GM10847 (cell line): ENCODE measurements around the gene KIAA2012.

Source experiments
- POLR2A ChIP-seq: IDR thresholded peaks from 2 replicates; pipeline ENCODE4 v1.6.1; 2011; ENCODE audit not compliant: insufficient read length; ENCODE audit errors: extremely low read depth

The KIAA2012 gene

GRCh38 chr2:202094426-202094986 lies 21.5 kb downstream of the KIAA2012 start:
- TF ChIP-seq POLR2A = no peak

DNA sequence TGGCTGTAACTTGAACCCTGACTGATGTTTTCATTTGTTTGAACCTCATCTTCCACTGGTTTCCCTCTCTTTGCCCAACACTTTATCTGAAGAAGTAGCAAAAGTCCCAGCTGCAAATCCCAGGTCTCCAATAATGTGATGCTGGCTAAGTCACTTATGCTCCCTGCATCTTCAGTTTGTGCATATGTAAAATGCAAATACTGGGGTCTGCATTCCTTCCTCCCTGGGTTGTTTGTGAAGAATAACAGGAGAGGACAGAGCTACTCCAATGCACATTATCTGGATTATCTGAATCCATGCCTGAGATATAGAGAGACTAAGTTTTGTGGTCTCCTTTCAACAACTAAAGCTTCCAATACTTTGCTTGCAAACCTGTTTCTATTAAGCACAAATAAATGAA lies 22.2 kb downstream of the KIAA2012 start:
- TF ChIP-seq POLR2A = no peak

DNA sequence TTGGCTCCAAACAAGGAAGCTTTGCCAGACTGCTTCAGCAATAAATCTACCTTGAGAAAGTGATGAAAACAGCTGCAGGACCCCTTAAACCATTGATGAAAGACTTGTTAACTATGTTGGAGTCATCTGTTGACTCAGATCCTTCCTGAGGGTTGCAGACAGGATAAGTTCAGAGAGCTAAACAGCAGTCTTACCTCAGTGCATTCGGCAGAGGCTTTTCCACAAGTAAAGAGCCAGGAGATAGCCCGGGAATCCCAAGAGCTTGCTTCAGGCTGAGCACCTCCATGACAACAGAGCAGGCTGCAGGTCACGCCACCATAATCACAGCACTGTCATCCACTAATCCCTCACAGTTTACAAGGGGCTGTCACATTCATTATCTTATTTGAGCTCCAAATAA lies 23.7 kb downstream of the KIAA2012 start:
- TF ChIP-seq POLR2A = no peak

GRCh38 chr2:202098291-202098690 lies 25.2 kb downstream of the KIAA2012 start:
- no peak for TF ChIP-seq POLR2A

GRCh38 chr2:202099515-202099914 lies 26.5 kb downstream of the KIAA2012 start:
- no peak for TF ChIP-seq POLR2A

DNA sequence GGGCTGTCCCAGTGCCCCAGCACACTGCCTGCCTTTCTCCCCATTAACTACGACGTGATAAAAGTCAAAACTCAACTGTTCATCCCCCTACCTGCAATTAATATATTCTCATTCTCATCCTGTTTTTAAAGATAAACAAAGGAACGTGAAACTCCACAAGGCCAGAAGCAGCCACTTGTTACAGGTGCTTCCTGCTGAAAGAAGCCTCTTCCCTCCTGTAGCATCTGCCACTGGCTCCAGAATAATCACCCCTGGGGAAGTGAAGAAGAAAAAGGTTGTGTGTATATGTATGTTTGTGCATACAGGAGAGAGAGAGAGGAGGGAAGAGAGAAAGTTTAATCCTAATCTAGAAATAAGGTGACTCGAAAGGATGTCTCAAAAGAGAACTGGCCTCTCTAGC lies 27.1 kb downstream of the KIAA2012 start:
- TF ChIP-seq POLR2A = no peak

- TF ChIP-seq POLR2A = no peak
Observed at GRCh38 chr2:202101026-202101579, 28.0 kb downstream of the KIAA2012 start.

- TF ChIP-seq POLR2A = no peak
Observed at GRCh38 chr2:202102425-202103000, 29.5 kb downstream of the KIAA2012 start.

GRCh38 chr2:202104286-202104870 lies 31.3 kb downstream of the KIAA2012 start:
- TF ChIP-seq POLR2A = no peak

GRCh38 chr2:202105025-202105424 lies 32.0 kb downstream of the KIAA2012 start:
- no peak for TF ChIP-seq POLR2A

DNA sequence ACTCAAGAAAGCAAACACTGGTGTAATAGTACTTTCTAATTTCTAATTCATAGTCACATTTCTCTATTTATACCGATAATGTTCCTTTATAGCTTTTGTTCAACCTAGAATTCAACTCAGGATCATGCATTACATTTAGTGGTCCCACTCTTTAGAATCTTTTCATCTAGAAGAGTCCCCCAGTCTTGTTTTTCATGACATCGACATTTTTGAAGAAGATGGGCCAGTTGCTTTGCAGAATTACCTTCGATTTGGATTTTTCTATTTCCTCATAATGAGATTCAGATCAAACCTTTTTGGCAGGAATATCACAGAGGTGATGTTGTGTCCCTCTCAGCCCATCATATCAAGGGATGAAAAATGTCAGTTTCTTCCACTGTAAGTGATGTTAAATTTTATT lies 35.3 kb downstream of the KIAA2012 start:
- no peak for TF ChIP-seq POLR2A

GRCh38 chr2:202109139-202109736 lies 36.2 kb downstream of the KIAA2012 start:
- no peak for TF ChIP-seq POLR2A

DNA sequence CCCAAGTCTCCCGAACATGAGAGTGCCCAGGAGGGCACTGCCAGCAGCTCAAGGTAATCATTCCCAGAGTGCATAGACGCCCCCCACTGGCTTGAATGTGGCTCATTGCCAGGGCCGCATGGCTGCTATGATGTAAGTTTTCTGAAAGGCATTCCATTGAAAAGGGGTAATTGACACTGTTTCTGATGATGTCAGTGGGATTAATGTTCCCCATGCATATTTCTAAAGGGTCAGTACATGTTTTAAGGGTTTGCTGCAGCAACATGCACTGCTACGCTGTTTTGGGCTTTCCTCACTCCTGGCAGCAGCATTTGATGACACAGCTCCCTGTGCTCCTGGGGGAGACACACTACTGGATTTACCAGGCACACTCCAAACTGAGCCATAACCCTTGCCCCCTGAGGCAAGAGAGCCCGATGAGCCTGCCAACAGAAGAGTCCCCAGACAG lies 36.7 kb downstream of the KIAA2012 start:
- no peak for TF ChIP-seq POLR2A

DNA sequence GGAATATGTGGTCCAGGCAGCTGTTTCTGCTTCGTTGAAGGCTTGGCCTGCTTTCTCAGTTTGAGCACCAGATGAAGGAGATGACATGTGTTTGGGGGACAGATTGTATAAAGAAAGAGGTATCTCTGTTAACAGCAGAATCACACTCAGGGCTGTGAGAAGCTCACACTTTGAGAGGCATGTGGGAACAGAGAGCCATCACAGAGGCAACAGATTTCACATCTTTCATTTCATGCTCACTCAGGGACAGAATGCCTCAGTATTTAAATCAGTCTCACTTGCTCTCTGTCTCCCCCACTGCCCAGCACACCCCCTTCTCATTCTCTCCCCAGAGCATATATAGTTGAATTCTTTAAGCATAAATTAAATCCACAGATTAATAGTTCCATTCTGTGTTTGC lies 37.4 kb downstream of the KIAA2012 start:
- no peak for TF ChIP-seq POLR2A

DNA sequence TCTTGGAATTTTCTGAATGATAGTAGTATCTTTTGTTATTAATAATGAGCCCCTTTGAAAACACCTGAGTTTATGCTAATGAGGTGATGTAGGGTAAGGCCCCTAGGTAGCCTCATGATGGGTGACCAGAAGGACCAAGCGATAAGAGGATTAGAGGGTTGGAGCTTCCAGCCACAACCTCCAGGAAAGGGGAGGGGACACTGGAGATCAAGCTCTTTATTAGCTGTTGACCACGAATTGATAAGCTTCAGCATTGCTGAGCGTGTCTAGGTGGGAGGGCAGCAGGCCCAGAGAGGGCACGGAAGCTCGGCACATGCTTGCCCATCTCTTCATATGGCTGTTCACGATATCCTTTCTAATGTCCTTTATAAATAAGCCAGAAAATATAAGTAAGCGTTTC lies 39.0 kb downstream of the KIAA2012 start:
- no peak for TF ChIP-seq POLR2A

GRCh38 chr2:202113571-202114142 lies 40.6 kb downstream of the KIAA2012 start:
- TF ChIP-seq POLR2A = no peak
